Measurements from ENCODE around the gene VEPH1.

DNA sequence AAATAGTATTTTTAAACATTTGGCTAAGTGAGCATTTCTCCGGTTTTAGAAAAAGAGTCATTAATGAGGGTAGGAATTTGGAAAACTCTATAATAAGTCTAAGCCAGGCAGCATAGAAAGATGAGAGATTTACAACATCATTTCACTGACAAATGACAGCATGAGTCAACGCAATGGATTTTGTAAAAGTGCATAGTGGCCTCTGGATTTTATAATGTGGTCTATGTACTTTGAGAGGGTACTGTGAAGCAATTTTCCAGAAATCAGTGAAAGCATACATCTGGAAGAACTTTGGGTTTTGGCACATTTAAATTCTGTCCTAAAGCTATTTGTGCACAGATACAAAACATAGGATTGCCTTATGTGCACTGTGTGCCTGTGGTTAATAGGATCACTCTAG, 212.4 kb downstream of the VEPH1 start:
- TF ChIP-seq GATA2 (IDR thresholded peaks at IDR 0.05; ENCODE audit: low read depth, low read length) = no peak
- no peak for TF ChIP-seq GATA3 (IDR thresholded peaks at IDR 0.05; ENCODE audit: low read depth, low read length)
